Stomach smooth muscle (tissue), 2 donors: ENCODE measurements around the gene GRIA4.

Source experiments
- H3K27ac ChIP-seq: one replicate; pipeline ENCODE4 v1.7.0; 2013; ENCODE audit warnings: mild to moderate bottlenecking, low read length, inconsistent platforms
- H3K27me3 ChIP-seq, 2 donors: one replicate each; pipeline ENCODE4 v1.7.0; 2013; ENCODE audit warnings: low read length in 2 of 2; ENCODE audit not compliant: insufficient read depth in 2 of 2, control insufficient read depth in 1 of 2
- H3K36me3 ChIP-seq, 2 donors: one replicate each; pipeline ENCODE4 v1.7.0; 2013; ENCODE audit warnings: low read length in 2 of 2; ENCODE audit not compliant: control insufficient read depth in 2 of 2, insufficient read depth in 2 of 2
- H3K4me1 ChIP-seq: one replicate; pipeline ENCODE4 v1.7.0; 2013; ENCODE audit warnings: low read length; ENCODE audit not compliant: control insufficient read depth, insufficient read depth
- H3K4me3 ChIP-seq, 2 donors: one replicate each; pipeline ENCODE4 v1.7.0; 2013; ENCODE audit warnings: low read length in 2 of 2
- H3K9ac ChIP-seq, 2 donors: one replicate each; pipeline ENCODE4 v1.7.0; 2013; ENCODE audit warnings: low read length in 2 of 2, mild to moderate bottlenecking in 1 of 2
- H3K9me3 ChIP-seq, 2 donors: one replicate each; pipeline ENCODE4 v1.7.0; 2013; ENCODE audit warnings: low read length in 2 of 2; ENCODE audit not compliant: control insufficient read depth in 2 of 2
- donor health status: healthy.
- donor health status: Pancreatic carcinoma.

GRIA4 gene

GRCh38 chr11:105609832-105610781 lies at the start of gene GRIA4:
Gene GRIA4 (plus strand): TSS chr11:105610073. CDS start chr11:105610998, 925 bp downstream.
- peaks cover 10% of the 10 kb centered on the region for H3K4me1 ChIP-seq
- no peak within 1 kb of the TSS for H3K27ac ChIP-seq
- peaks cover 18 to 25% of the 10 kb centered on the region in 2 donors for H3K27me3 ChIP-seq
- peaks cover 0 to 2% of the 10 kb centered on the region in 2 donors for H3K9me3 ChIP-seq
- H3K4me3 ChIP-seq: peak within 1 kb of the TSS; percentile 27 to 66
- H3K36me3 ChIP-seq: no peaks in the 10 kb centered on the region
- H3K9ac ChIP-seq: no peak within 1 kb of the TSS

GRCh38 chr11:105573091-105573490 lies 36.8 kb upstream of the GRIA4 start:
- no peaks in the 10 kb centered on the region for H3K9me3 ChIP-seq
- H3K27ac ChIP-seq: no peak overlapping the region
- H3K27me3 ChIP-seq: no peaks in the 10 kb centered on the region
- no peak overlapping the region for H3K9ac ChIP-seq
- H3K36me3 ChIP-seq: no peaks in the 10 kb centered on the region
- H3K4me1 ChIP-seq: no peaks in the 10 kb centered on the region
- H3K4me3 ChIP-seq: no peak overlapping the region

- H3K4me1 ChIP-seq: no peaks in the 10 kb centered on the region
- H3K27me3 ChIP-seq: no peaks in the 10 kb centered on the region
- no peaks in the 10 kb centered on the region for H3K9me3 ChIP-seq
- no peak overlapping the region for H3K4me3 ChIP-seq
- H3K36me3 ChIP-seq: no peaks in the 10 kb centered on the region
- no peak overlapping the region for H3K27ac ChIP-seq
- H3K9ac ChIP-seq: no peak overlapping the region
These were observed 34.9 kb upstream of the GRIA4 start for GRCh38 chr11:105574974-105575373.

- no peak overlapping the region for H3K27ac ChIP-seq
- H3K4me1 ChIP-seq: no peaks in the 10 kb centered on the region
- no peaks in the 10 kb centered on the region for H3K9me3 ChIP-seq
- no peaks in the 10 kb centered on the region for H3K27me3 ChIP-seq
- no peak overlapping the region for H3K4me3 ChIP-seq
- H3K9ac ChIP-seq: no peak overlapping the region
- no peaks in the 10 kb centered on the region for H3K36me3 ChIP-seq
These were observed 32.2 kb upstream of the GRIA4 start for GRCh38 chr11:105577641-105578040.

GRCh38 chr11:105579111-105579510 lies 30.8 kb upstream of the GRIA4 start:
- Histone ChIP-seq H3K36me3 (no peaks in the 10 kb centered on the region), H3K9ac (no peak overlapping the region), H3K27ac (no peak overlapping the region), H3K4me1 (no peaks in the 10 kb centered on the region), H3K9me3 (no peaks in the 10 kb centered on the region), H3K4me3 (no peak overlapping the region), H3K27me3 (no peaks in the 10 kb centered on the region)

GRCh38 chr11:105582497-105582896 lies 27.4 kb upstream of the GRIA4 start:
- no peaks in the 10 kb centered on the region for H3K9me3 ChIP-seq
- H3K27ac ChIP-seq: no peak overlapping the region
- no peak overlapping the region for H3K9ac ChIP-seq
- no peak overlapping the region for H3K4me3 ChIP-seq
- H3K36me3 ChIP-seq: no peaks in the 10 kb centered on the region
- no peaks in the 10 kb centered on the region for H3K27me3 ChIP-seq
- H3K4me1 ChIP-seq: no peaks in the 10 kb centered on the region

GRCh38 chr11:105588001-105588400 lies 21.9 kb upstream of the GRIA4 start:
- Histone ChIP-seq H3K9me3 (no peaks in the 10 kb centered on the region), H3K27ac (no peak overlapping the region), H3K4me1 (no peaks in the 10 kb centered on the region), H3K27me3 (no peaks in the 10 kb centered on the region), H3K9ac (no peak overlapping the region), H3K36me3 (no peaks in the 10 kb centered on the region), H3K4me3 (no peak overlapping the region)

- Histone ChIP-seq H3K27me3 (no peaks in the 10 kb centered on the region), H3K4me3 (no peak overlapping the region), H3K36me3 (no peaks in the 10 kb centered on the region)
These were observed 20.5 kb upstream of the GRIA4 start for GRCh38 chr11:105589346-105589745.

GRCh38 chr11:105592035-105592434 lies 17.8 kb upstream of the GRIA4 start:
- Histone ChIP-seq H3K9ac (no peak overlapping the region), H3K27me3 (no peaks in the 10 kb centered on the region), H3K27ac (no peak overlapping the region), H3K4me3 (no peak overlapping the region), H3K36me3 (no peaks in the 10 kb centered on the region), H3K4me1 (no peaks in the 10 kb centered on the region), H3K9me3 (no peaks in the 10 kb centered on the region)

More at GRCh38 chr11:105589346-105589745, 20.5 kb upstream of the GRIA4 start:
- no peak overlapping the region for H3K9ac ChIP-seq
- H3K27ac ChIP-seq: no peak overlapping the region
- H3K9me3 ChIP-seq: no peaks in the 10 kb centered on the region
- H3K4me1 ChIP-seq: no peaks in the 10 kb centered on the region

- no peak overlapping the region for H3K27ac ChIP-seq
- no peaks in the 10 kb centered on the region for H3K36me3 ChIP-seq
- no peaks in the 10 kb centered on the region for H3K4me1 ChIP-seq
- no peaks in the 10 kb centered on the region for H3K9me3 ChIP-seq
- H3K9ac ChIP-seq: no peak overlapping the region
- no peak overlapping the region for H3K4me3 ChIP-seq
- no peaks in the 10 kb centered on the region for H3K27me3 ChIP-seq
These were observed 11.5 kb upstream of the GRIA4 start for GRCh38 chr11:105598371-105598770.

GRCh38 chr11:105603156-105603555 lies 6.7 kb upstream of the GRIA4 start:
- no peak overlapping the region for H3K27ac ChIP-seq
- H3K27me3 ChIP-seq: peaks cover 0 to 3% of the 10 kb centered on the region in 2 donors

More at GRCh38 chr11:105603156-105603555, 6.7 kb upstream of the GRIA4 start:
- Histone ChIP-seq H3K9ac (no peak overlapping the region), H3K9me3 (peaks cover 0 to 2% of the 10 kb centered on the region in 2 donors), H3K36me3 (no peaks in the 10 kb centered on the region), H3K4me3 (no peak overlapping the region), H3K4me1 (no peaks in the 10 kb centered on the region)
